8988T (cell line): Measurements from ENCODE around the gene SNX30.

Experiments
- DNase-seq: peaks from one replicate; pipeline ENCODE4 v3.0.0; 2011

Gene SNX30

GRCh38 chr9:112831281-112831851 lies 80.8 kb downstream of the SNX30 start:
- DNase-seq = no peak

- no peak for DNase-seq
These were observed 81.4 kb downstream of the SNX30 start for GRCh38 chr9:112831969-112832368.

GRCh38 chr9:112833081-112833480 lies 82.5 kb downstream of the SNX30 start:
- DNase-seq = no peak

- DNase-seq = no peak
These were observed 85.8 kb downstream of the SNX30 start for GRCh38 chr9:112836394-112836793.

DNA sequence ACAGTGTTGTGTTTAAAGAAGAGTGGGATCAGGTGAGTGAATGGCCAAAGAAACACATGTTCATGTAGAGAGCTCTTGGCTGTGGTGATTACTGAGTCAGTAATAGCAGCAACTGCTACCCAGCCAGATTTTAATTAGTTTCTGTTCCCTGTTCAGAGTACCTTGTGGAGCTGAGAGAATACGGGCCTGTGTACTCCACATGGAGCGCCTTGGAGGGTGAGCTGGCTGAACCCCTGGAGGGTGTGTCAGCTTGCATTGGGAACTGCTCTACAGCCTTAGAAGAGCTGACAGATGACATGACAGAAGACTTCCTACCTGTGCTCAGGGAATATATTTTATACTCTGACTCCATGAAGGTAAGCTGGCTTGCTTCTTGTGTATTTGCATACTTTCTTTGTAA lies 87.8 kb downstream of the SNX30 start:
- no peak for DNase-seq

DNA sequence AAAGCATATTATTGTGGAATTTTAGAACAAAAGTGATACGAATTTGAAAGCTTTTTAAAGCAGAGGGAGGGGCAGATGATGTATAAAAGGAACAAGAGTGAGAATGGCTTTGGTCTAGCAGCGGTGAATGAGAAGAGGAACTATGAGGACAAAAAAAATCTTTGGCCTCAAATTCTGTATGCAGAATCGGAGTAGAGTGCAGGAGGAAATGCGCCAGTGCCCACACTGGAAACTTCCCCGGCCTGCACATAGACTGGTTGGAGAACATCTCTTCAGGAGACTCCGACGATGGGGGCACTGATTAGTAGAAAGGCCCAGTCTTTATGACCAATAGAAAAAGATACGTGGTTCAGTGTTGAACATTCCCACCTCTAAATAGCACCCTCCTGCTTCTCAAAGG lies 88.8 kb downstream of the SNX30 start:
- DNase-seq = no peak

DNA sequence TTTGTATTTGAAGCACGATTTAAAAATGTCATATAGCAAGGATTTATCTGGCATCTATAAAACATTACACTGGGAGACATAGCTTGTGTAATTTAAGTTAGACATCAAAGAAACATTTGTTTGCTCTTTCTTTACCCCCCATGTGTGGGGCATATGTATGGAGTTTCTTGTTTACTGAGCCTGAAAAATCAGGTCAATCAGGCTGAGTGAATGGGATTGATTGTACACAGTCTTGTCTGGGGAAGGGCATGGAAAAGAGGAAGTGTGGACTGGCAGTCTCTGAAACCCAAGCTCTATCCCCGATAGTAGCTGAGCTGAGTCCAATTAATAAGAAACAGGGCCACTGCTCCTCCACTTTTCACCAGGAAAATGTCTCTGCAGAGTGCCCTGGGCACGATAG lies 90.7 kb downstream of the SNX30 start:
- DNase-seq = no peak

DNA sequence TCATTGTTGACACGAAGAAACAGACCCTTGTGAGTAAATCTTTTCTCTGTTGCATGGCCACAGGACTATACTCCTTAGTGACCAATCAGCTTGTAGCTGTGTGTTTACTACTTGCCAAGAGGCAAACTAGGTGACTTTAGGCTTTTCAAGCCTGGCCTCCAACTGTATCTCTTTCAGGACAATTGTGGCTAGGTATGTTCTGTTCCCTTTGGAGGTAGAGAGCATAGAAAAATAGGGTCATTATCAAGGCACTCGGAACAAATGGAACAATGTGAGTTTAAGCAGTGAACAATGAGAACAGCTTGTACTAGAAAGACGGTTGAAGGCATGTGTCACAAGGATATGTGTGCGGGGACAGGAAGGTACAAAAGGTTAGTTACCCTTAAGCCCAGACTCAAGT lies 92.0 kb downstream of the SNX30 start:
- no peak for DNase-seq

GRCh38 chr9:112844771-112845542 lies 94.4 kb downstream of the SNX30 start:
- peak; percentile 61 for DNase-seq

- no peak for DNase-seq
These were observed 96.2 kb downstream of the SNX30 start for GRCh38 chr9:112846528-112847488.

GRCh38 chr9:112848316-112849151 lies 98.0 kb downstream of the SNX30 start:
- no peak for DNase-seq

- no peak for DNase-seq
These were observed 98.9 kb downstream of the SNX30 start for GRCh38 chr9:112849363-112849922.

- no peak for DNase-seq
These were observed 100.3 kb downstream of the SNX30 start for GRCh38 chr9:112850840-112851239.

DNA sequence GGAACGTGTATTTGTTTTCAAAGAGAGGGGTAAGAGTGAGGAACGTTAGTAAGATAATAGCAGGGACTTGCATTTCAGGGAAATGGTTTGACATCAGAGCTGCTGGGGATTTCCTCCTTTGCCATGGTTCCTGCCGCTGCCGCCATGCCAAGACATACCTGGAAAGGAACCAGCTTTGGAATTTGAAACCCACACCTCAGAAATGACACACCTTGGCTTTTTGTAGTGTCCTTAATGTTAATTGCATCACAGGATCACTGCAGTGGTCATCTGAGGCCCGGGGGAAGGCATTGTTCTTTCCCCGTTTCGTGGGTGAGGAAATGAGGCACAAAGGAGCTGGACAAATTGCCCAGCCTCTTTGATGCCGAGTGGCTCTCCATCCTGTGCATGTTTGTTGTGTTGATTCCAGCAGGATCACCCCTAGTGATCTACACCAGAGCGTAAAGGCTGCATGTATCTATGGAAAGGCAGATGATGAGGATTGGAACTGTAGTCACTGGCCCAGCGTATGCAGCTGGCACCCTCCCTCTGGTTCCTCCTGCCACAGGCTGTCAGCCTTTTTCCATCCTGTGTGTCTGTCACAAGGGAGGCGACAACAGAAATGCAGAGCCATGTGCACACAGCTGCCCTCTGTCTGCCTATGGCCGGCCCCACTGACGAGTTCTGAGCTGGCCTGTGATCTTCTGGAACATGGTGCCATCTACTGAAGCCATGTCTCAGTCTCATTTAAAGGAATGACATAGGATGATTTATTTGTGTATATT lies 102.4 kb downstream of the SNX30 start:
- DNase-seq = no peak

DNA sequence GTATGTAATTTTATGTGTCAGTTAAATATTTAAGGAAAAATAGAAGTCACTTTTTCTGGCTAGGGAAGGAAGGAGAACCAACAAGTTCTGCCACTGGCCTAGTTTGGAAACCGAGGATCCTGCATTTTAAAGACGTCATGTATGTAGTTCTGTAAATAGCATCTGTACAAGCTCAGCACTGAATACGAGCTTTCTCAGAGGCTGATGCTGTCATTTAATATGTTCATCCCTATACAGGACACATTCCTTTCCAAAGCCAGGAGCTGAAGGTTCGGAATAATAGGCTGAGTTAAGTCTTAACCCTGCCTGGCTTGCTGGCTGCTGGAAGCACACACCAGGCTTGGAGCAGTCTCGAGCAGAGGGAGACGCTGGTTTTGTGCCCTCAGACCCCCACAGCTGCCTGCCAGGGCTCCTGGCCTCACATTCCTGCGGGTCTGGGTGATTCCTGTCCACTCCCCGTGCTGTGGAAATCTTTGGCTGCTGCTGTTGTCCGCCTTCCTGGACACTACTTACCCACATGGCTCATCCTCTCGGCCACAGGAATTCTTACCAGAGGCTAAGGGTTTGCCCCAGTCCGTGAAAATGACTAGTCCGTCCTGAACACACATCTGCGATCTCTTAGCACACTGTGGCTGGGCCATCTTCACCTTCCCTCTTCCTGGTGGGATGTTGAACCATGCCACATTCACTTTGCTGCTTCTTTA lies 103.5 kb downstream of the SNX30 start:
- DNase-seq = no peak

DNA sequence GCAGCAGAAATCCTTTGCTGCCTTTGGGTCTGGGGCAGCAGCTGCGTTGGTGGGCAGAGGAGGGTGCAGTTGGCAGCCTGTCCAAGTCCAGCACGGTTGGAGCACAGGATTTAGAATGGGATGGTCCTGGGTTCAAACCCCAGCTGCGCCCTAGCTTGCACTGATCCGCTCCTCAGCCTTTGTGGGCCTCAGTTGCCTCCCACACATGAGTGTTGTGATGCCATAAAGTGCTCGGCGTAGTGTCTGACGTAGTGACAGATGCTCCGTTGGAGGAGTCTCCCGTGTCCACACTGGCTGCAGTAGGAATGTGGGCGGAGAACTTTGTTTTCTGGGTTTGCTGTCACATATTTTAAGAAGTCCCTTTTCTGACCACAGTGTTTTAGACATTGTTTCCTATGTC lies 104.1 kb downstream of the SNX30 start:
- no peak for DNase-seq

- DNase-seq = no peak
These were observed 105.6 kb downstream of the SNX30 start for GRCh38 chr9:112856200-112856599.

- no peak for DNase-seq
These were observed 106.3 kb downstream of the SNX30 start for GRCh38 chr9:112856843-112857242.

- DNase-seq = no peak
These were observed 107.4 kb downstream of the SNX30 start for GRCh38 chr9:112858005-112858404.

- no peak for DNase-seq
These were observed 108.1 kb downstream of the SNX30 start for GRCh38 chr9:112858625-112859147.

DNA sequence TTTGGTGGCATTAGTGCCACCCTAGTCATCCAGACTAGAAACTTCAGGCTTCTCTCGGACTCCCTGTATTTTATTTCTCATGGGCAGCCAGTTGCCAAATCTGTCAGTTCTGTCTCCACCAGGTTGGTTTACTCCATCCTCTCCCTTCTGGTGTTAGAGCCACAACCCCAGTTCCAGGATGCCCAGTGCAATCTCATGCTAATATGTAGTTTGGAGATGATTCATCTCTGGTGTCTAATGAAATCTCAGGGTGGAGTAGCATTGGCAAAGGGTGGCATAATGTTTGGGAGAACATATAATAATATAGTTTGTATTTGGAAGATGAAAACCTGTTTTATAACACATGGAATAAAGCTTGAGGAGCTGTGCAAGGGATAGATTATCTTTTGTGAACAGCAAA lies 109.9 kb downstream of the SNX30 start:
- no peak for DNase-seq
